IPS-NIHi7 (cell line): ENCODE measurements around the gene MRPL54.

Experiments
- DNase-seq: peaks from one replicate; pipeline ENCODE4 v3.0.0; 2012; ENCODE audit warnings: mixed read lengths; ENCODE audit errors: extremely low spot score

Gene MRPL54

GRCh38 chr19:3762501-3763459, at the start of gene MRPL54:
Gene MRPL54, plus strand, starts transcription at chr19:3762682. Its CDS starts 19 bp downstream, at chr19:3762701.
- peak; percentile 100 for DNase-seq

- DNase-seq = no peak
Observed at GRCh38 chr19:3716147-3716668, 46.3 kb upstream of the MRPL54 start.

- DNase-seq = no peak
Observed at GRCh38 chr19:3719868-3720267, 42.6 kb upstream of the MRPL54 start.

GRCh38 chr19:3720349-3720917, 42.0 kb upstream of the MRPL54 start:
- no peak for DNase-seq

GRCh38 chr19:3721131-3721886, 41.2 kb upstream of the MRPL54 start:
- DNase-seq = peak; percentile 98

GRCh38 chr19:3721887-3722442, 40.5 kb upstream of the MRPL54 start:
- DNase-seq = no peak

- peak; percentile 88 for DNase-seq
Observed at GRCh38 chr19:3722443-3723109, 39.9 kb upstream of the MRPL54 start.

GRCh38 chr19:3723110-3723488, 39.4 kb upstream of the MRPL54 start:
- DNase-seq = peak; percentile 3

- DNase-seq = peak; percentile 13
Observed at GRCh38 chr19:3723883-3724282, 38.6 kb upstream of the MRPL54 start.

GRCh38 chr19:3725121-3725520, 37.4 kb upstream of the MRPL54 start:
- DNase-seq = no peak

- peak; percentile 68 for DNase-seq
Observed at GRCh38 chr19:3725640-3726310, 36.7 kb upstream of the MRPL54 start.

GRCh38 chr19:3730457-3730958, 32.0 kb upstream of the MRPL54 start:
- DNase-seq = no peak

- DNase-seq = no peak
Observed at GRCh38 chr19:3732108-3732507, 30.4 kb upstream of the MRPL54 start.

- no peak for DNase-seq
Observed at GRCh38 chr19:3733549-3734309, 28.8 kb upstream of the MRPL54 start.

GRCh38 chr19:3734310-3734600, 28.2 kb upstream of the MRPL54 start:
- no peak for DNase-seq

- DNase-seq = no peak
Observed at GRCh38 chr19:3736106-3736724, 26.3 kb upstream of the MRPL54 start.

GRCh38 chr19:3737487-3738205, 24.8 kb upstream of the MRPL54 start:
- no peak for DNase-seq

- no peak for DNase-seq
Observed at GRCh38 chr19:3738477-3739220, 23.8 kb upstream of the MRPL54 start.
